Heart left ventricle (tissue), 13 donors: Measurements from ENCODE around the gene SYTL4.

Experiments
- POLR2A ChIP-seq, 2 donors: fragments of 450-650 bp; IDR thresholded peaks; one replicate each; pipeline ENCODE4 v1.6.1; 2017; ENCODE audit warnings: antibody characterized with exemption in 2 of 2, mild to moderate bottlenecking in 2 of 2, moderate library complexity in 2 of 2
- TF ChIP-seq, protein P1 (sequence below), 12 donors: fragments of 200-600 bp; sonication (generic) in 4 of 12; IDR thresholded peaks; one replicate each; pipeline versions ENCODE4 v1.5.0 to v1.8.0; 2018 to 2022; ENCODE audit warnings: antibody characterized with exemption in 12 of 12, mild to moderate bottlenecking in 5 of 12
- donor health status: ischemic (EF 13 %, LVEDD 7.1; RV severe dilation, severe dysfunction).
- donor health status: DM: no; HTN: yes; CAD: no.
- donor health status: DM: no; HTN: no; CAD: no.
- donor health status: ischemic (EF 25% LVEDD 6.9; RV normal size, moderate dysfunction).
- donor health status: ischemic (EF 25% LVEDD 5.7; RV mildly dilated, moderate dysfunction).
- donor health status: ischemic (EF 35%, LVEDD 5.7; RV mildly dilated, moderate dysfunction).
- donor health status: nonischemic (EF 11% LVEDD 7.7; RV severe dilation, severe dysfunction).
- donor health status: DM: yes; HTN: yes; CAD: no.
- donor health status: PGD.
- donor health status: ischemic (EF 29% LVEDD 5.4; RV normal size, mild dysfunction).
- donor health status: nonischemic (EF 23%, LVEDD 6.1; RV moderate dilation, normal function).

GRCh38 chrX:100650841-100651240 lies 81.1 kb downstream of the SYTL4 start:
- TF ChIP-seq, protein P1, sequence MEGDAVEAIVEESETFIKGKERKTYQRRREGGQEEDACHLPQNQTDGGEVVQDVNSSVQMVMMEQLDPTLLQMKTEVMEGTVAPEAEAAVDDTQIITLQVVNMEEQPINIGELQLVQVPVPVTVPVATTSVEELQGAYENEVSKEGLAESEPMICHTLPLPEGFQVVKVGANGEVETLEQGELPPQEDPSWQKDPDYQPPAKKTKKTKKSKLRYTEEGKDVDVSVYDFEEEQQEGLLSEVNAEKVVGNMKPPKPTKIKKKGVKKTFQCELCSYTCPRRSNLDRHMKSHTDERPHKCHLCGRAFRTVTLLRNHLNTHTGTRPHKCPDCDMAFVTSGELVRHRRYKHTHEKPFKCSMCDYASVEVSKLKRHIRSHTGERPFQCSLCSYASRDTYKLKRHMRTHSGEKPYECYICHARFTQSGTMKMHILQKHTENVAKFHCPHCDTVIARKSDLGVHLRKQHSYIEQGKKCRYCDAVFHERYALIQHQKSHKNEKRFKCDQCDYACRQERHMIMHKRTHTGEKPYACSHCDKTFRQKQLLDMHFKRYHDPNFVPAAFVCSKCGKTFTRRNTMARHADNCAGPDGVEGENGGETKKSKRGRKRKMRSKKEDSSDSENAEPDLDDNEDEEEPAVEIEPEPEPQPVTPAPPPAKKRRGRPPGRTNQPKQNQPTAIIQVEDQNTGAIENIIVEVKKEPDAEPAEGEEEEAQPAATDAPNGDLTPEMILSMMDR (IDR thresholded peaks at IDR 0.05), result no peak
- no peak for TF ChIP-seq POLR2A (IDR thresholded peaks at IDR 0.05)
